ENCODE results near the gene DNAH17.

DNAH17 gene

GRCh38 chr17:78537217-78537860 lies 39.9 kb downstream of the DNAH17 start:
- no peaks in the 10 kb centered on the region for H3K9me3 ChIP-seq (ENCODE audit: control insufficient read depth, insufficient read depth, low read length)
- no peaks in the 10 kb centered on the region for H3K9me2 ChIP-seq (replicated peaks; ENCODE audit: control insufficient read depth, low read length)
- H3K36me3 ChIP-seq (ENCODE audit: control insufficient read depth, low read length) = no peaks in the 10 kb centered on the region
- H3K27me3 ChIP-seq (ENCODE audit: control insufficient read depth, low read length) = peaks cover 3% of the 10 kb centered on the region; the same call in 1 of the 2 replicates
- no peaks in the 10 kb centered on the region for H3F3A ChIP-seq (ENCODE audit: control insufficient read depth, insufficient read depth)
- H3K27ac ChIP-seq (ENCODE audit: low read depth, low read length) = no peak overlapping the region
- H3K4me1 ChIP-seq (ENCODE audit: control insufficient read depth, low read length) = no peaks in the 10 kb centered on the region
- H3K79me2 ChIP-seq (ENCODE audit: control insufficient read depth, low read length) = no peaks in the 10 kb centered on the region
- no peak for TF ChIP-seq CTCF (IDR thresholded peaks at IDR 0.05; ENCODE audit: low read depth, low read length, poor library complexity, severe bottlenecking)
- TF ChIP-seq EZH2phosphoT487 (IDR thresholded peaks at IDR 0.05; ENCODE audit: borderline replicate concordance, low read length) = no peak
- no peaks in the 10 kb centered on the region for H4K20me1 ChIP-seq (ENCODE audit: control insufficient read depth, insufficient read depth, low read depth, low read length)
- H3K4me2 ChIP-seq (ENCODE audit: low read length) = no peak overlapping the region
- H3K4me3 ChIP-seq (ENCODE audit: low read length) = no peak overlapping the region

- Histone ChIP-seq H3F3A (ENCODE audit: control insufficient read depth, insufficient read depth) (no peaks in the 10 kb centered on the region), H3K4me1 (ENCODE audit: control insufficient read depth, low read length) (no peaks in the 10 kb centered on the region), H3K27ac (ENCODE audit: low read depth, low read length) (no peak overlapping the region), H3K9me3 (ENCODE audit: control insufficient read depth, insufficient read depth, low read length) (no peaks in the 10 kb centered on the region), H3K4me2 (ENCODE audit: low read length) (no peak overlapping the region), H3K4me3 (ENCODE audit: low read length) (no peak overlapping the region), H3K36me3 (ENCODE audit: control insufficient read depth, low read length) (no peaks in the 10 kb centered on the region), H4K20me1 (ENCODE audit: control insufficient read depth, insufficient read depth, low read depth, low read length) (no peaks in the 10 kb centered on the region), H3K79me2 (ENCODE audit: control insufficient read depth, low read length) (no peaks in the 10 kb centered on the region), H3K27me3 (ENCODE audit: control insufficient read depth, low read length) (peaks cover 3% of the 10 kb centered on the region; the same call in 1 of the 2 replicates), H3K9me2 (replicated peaks; ENCODE audit: control insufficient read depth, low read length) (no peaks in the 10 kb centered on the region)
- TF ChIP-seq CTCF (IDR thresholded peaks at IDR 0.05; ENCODE audit: low read depth, low read length, poor library complexity, severe bottlenecking) (no peak), EZH2phosphoT487 (IDR thresholded peaks at IDR 0.05; ENCODE audit: borderline replicate concordance, low read length) (no peak)
Observed at GRCh38 chr17:78535273-78536197, 41.7 kb downstream of the DNAH17 start.

GRCh38 chr17:78534492-78535272 lies 42.5 kb downstream of the DNAH17 start:
- no peak for TF ChIP-seq CTCF (IDR thresholded peaks at IDR 0.05; ENCODE audit: low read depth, low read length, poor library complexity, severe bottlenecking)
- no peak for TF ChIP-seq EZH2phosphoT487 (IDR thresholded peaks at IDR 0.05; ENCODE audit: borderline replicate concordance, low read length)
- Histone ChIP-seq H3K27ac (ENCODE audit: low read depth, low read length) (no peak overlapping the region), H3K4me1 (ENCODE audit: control insufficient read depth, low read length) (no peaks in the 10 kb centered on the region)

More at GRCh38 chr17:78534492-78535272, 42.5 kb downstream of the DNAH17 start:
- H3K9me2 ChIP-seq (replicated peaks; ENCODE audit: control insufficient read depth, low read length) = no peaks in the 10 kb centered on the region
- no peak overlapping the region for H3K4me3 ChIP-seq (ENCODE audit: low read length)
- no peaks in the 10 kb centered on the region for H4K20me1 ChIP-seq (ENCODE audit: control insufficient read depth, insufficient read depth, low read depth, low read length)
- peaks cover 3% of the 10 kb centered on the region; the same call in 1 of the 2 replicates for H3K27me3 ChIP-seq (ENCODE audit: control insufficient read depth, low read length)
- H3K79me2 ChIP-seq (ENCODE audit: control insufficient read depth, low read length) = no peaks in the 10 kb centered on the region
- H3K9me3 ChIP-seq (ENCODE audit: control insufficient read depth, insufficient read depth, low read length) = no peaks in the 10 kb centered on the region
- no peaks in the 10 kb centered on the region for H3K36me3 ChIP-seq (ENCODE audit: control insufficient read depth, low read length)
- no peak overlapping the region for H3K4me2 ChIP-seq (ENCODE audit: low read length)
- no peaks in the 10 kb centered on the region for H3F3A ChIP-seq (ENCODE audit: control insufficient read depth, insufficient read depth)

Measured in DOHH2 (cell line).